Measurements from ENCODE around the gene TMEM123.

DNA sequence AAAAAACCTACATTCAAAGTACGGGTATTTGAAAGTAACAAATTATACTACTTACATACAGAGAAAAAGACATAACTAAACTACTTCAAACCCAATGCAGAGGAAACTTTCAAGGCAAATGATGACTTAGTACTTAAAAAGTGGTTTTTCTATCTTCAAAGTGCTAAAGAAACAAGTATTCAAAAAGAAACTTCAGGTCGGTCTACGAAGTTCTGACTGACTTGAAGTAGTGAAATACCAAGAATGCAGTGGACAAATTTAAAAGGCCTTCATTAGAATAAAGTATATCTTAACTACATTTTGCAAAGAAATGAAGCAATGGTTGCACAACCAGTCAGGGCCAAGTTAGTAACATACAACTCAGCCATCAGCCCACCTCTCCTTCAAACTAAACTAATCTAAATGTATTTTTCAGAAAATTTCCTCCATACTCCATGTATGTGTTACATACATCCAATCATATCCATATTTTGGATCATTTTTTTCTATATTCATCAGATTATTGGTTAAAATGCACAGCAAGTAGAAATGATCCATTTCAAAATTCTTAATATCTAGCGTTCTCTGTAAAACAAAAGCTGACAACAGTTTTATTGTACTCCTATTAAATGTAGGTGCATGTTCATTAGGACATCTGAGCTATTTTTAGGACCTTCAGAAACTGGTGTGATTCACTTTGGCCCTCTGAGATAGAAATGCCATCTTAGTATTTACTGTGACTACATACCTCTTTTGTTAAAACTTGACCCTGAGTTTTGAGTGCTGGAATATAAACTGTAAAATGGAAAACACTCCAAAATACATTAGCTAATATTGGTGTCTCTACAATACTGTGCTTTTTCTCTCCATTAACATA is 55.6 kb downstream of the TMEM123 start:
- TF ChIP-seq, protein P1, sequence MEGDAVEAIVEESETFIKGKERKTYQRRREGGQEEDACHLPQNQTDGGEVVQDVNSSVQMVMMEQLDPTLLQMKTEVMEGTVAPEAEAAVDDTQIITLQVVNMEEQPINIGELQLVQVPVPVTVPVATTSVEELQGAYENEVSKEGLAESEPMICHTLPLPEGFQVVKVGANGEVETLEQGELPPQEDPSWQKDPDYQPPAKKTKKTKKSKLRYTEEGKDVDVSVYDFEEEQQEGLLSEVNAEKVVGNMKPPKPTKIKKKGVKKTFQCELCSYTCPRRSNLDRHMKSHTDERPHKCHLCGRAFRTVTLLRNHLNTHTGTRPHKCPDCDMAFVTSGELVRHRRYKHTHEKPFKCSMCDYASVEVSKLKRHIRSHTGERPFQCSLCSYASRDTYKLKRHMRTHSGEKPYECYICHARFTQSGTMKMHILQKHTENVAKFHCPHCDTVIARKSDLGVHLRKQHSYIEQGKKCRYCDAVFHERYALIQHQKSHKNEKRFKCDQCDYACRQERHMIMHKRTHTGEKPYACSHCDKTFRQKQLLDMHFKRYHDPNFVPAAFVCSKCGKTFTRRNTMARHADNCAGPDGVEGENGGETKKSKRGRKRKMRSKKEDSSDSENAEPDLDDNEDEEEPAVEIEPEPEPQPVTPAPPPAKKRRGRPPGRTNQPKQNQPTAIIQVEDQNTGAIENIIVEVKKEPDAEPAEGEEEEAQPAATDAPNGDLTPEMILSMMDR (IDR thresholded peaks at IDR 0.05; ENCODE audit: extremely low read depth in 1 of 2, insufficient read depth in 1 of 2, low read depth in 1 of 2, low read length in 2 of 2): no peak
- no peak for TF ChIP-seq POLR2AphosphoS5 (IDR thresholded peaks at IDR 0.05; ENCODE audit: insufficient read depth, low read depth, low read length)
- TF ChIP-seq JUN (IDR thresholded peaks at IDR 0.05; ENCODE audit: borderline replicate concordance, insufficient read depth, insufficient read length, low read depth): no peak
- TF ChIP-seq EZH2 (IDR thresholded peaks at IDR 0.05; ENCODE audit: borderline replicate concordance, low read depth, low read length, severe bottlenecking): no peak
- TF ChIP-seq POLR2A (IDR thresholded peaks at IDR 0.05; ENCODE audit: low read depth, low read length): no peak
